ENCODE measurements around the gene DPH6.
"Not testable (repeated sequence)": the region's sequence is repeated elsewhere in the genome, so short reads cannot be mapped to it uniquely, and the experiment has no call there.

DPH6 gene

DNA sequence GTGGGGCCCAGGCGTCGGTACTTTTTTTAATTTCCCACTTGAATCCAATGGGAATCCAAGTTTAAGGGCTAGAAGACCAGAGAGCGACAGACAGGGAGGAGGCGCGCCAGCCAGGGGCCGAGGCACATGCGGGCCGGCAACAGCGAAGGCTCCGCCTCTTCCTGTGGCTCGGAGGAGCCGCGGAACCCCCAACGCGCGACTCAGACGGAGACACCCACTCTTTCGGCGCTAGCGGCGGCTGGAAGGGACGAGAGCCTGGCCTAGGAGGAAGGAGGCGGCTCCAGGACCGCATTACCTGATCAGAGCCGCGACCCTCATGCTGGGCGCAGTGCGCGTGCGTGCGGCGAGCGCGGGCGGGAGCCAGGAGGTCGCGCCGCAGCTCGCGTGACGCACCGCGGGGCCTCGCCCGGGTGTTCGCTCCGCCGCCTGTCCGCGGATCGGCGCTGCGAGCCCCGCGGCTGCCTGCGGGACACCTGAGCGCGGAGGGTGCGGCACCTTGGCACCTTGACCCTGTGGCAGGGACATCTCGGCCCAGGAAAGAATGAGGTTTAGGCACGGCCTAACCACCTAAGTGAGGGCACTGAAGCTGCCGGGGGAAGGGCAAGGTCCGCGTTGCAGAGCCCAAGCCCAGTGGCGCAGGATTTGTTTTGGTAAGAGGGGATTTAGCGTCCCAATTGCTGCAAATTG, at the start of gene DPH6:
TSS of gene DPH6 (minus strand) at position 342 of the 687 bp plus-strand sequence. CDS start at position 318, 24 bp downstream.
- DNase-seq (ENCODE audit: low read depth), result peak; percentile 67

DNA sequence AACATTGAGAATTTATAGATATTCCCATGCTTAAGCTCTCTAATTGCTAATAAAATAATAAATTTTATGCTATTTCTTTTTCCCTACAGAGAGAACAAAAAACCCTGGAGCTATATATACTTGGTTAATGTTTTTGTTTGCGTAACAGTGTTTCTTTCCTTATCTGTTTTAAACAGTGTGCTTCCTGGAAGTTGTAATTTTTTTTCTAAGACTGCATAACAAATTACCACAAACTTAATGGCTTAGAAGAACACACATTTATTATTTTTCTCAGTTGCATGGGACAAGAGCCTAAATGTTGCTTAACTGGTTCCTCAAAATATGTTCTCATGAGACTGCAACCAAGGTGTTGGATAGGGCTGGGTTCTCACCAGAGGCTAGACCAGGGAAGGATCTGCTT, 49.7 kb upstream of the DPH6 start:
- DNase-seq (ENCODE audit: low read depth), result no peak

DNA sequence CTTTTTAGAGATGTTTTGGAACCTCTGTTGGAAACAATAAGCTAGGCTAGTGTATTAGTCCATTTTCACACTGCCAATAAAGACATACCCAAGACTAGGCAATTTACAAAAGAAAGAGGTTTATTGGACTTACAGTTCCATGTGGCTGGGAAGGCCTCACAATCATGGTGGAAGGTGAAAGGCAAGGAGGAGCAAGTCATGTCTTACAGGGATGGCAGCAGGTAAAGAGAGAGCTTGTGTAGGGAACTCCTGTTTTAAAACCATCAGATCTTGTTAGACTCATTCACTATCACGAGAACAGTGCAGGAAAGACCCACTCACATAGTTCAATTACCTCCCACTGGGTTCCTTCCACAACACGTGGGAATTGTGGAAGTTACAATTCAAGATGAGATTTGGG, 46.0 kb upstream of the DPH6 start:
- not testable (repeated sequence) for DNase-seq (ENCODE audit: low read depth)

GRCh38 chr15:35583863-35584528, 38.0 kb upstream of the DPH6 start:
- DNase-seq (ENCODE audit: low read depth), result no peak

DNA sequence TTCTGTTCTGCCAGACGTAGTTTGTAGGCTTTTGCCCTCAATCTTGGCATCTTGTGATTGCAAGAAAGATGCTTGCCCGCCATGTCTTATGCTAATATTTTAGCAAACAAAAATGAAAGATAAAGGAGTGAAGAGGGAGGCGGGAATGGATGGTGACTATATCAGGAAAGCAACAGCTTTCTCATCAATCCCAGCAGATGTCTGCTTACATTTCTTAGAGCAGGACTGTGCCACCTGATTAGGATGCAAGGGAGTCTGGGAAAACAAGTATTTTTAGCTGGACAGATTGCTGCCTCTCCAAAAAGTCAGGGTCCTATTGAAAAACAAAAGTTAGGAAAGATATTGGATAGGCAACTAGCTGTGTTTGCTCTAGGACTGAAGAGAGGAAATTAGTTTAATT, 34.6 kb upstream of the DPH6 start:
- DNase-seq (ENCODE audit: low read depth), result no peak

- DNase-seq (ENCODE audit: low read depth), result no peak
These were observed 21.4 kb upstream of the DPH6 start for GRCh38 chr15:35567392-35567791.

- DNase-seq (ENCODE audit: low read depth), result no peak
These were observed 21.0 kb upstream of the DPH6 start for GRCh38 chr15:35566991-35567390.

GRCh38 chr15:35565901-35566300, 19.9 kb upstream of the DPH6 start:
- DNase-seq (ENCODE audit: low read depth), result no peak

- no peak for DNase-seq (ENCODE audit: low read depth)
These were observed 16.7 kb upstream of the DPH6 start for GRCh38 chr15:35562641-35563040.

DNA sequence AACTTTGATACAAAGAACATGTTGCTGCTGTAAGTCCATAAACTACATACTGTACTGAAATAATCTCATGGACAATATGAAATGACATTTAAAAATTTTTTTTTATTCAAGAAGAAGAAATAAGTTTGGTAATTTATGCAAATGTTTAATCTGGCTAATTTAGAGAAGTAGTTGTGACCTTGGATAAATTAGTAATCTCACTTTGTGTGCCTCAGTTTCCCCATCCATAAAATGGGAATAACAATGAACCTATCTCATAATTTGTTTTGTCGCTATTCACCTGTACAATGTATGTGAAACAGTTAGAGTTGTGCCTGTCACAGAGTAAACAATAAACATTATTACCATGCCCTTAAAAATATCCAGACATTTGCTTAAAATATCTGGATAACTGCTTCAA, 15.3 kb upstream of the DPH6 start:
- DNase-seq (ENCODE audit: low read depth), result no peak

DNA sequence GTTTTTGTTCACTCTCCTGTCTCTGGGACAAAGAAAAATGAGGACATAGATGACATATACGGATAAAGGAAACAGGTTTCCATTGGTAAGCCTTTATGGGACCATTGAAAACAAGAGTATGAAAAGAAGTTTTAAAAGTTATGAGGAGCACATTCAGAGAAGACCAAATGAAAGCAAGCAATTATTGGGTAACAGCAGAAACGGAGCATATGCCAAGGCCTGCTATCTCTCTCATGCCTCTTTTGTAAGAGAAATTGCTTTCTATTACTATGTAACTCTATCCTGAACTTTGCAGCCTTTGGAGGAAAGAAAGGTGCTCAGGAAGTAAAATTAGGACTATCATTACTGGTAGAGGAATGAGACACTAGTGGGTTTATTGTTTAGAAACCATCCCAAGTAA, 14.9 kb upstream of the DPH6 start:
- no peak for DNase-seq (ENCODE audit: low read depth)

- no peak for DNase-seq (ENCODE audit: low read depth)
These were observed 14.3 kb upstream of the DPH6 start for GRCh38 chr15:35560258-35560657.

DNA sequence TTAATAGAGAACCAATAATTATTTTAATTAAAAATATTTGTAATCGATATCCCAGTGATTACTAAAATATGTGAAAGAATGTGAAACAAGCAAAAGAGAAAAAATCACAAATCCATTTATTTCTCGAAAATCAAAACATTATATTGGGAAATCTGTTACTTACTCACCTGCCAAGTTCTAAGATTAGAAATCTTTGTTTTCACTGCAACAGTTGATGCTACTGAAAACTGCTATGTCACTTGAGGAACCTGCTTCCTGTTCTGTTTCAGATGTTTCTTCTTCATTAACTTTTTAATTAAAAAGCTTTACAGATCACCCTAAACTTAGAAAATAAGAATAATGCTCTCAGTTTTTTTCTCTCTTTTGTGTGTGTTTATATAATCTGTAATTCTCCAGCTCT, 13.7 kb upstream of the DPH6 start:
- no peak for DNase-seq (ENCODE audit: low read depth)

GRCh38 chr15:35557544-35557943, 11.6 kb upstream of the DPH6 start:
- DNase-seq (ENCODE audit: low read depth), result no peak

DNA sequence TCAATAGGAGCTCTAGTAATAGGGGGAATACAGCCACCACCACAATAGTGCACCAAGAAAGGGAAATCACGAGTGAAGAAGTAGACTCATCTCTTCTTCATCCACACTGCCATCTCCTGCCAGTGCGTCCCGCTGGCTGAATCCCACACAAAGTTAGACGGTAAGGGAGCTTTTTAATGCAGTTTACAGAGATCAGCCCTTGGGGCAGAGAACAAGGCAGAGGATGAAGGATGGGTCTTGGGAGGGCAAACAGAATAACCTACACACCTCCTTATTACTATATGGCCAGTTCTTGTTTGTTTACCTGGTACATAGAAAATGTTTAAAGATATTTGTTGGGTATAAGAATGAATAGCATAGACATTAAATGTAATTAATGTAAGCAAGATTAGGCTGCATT, 11.0 kb upstream of the DPH6 start:
- DNase-seq (ENCODE audit: low read depth), result no peak

- DNase-seq (ENCODE audit: low read depth), result no peak
These were observed 9.3 kb upstream of the DPH6 start for GRCh38 chr15:35555244-35555643.

GRCh38 chr15:35550957-35551356, 5.0 kb upstream of the DPH6 start:
- no peak for DNase-seq (ENCODE audit: low read depth)

- no peak for DNase-seq (ENCODE audit: low read depth)
These were observed 3.6 kb upstream of the DPH6 start for GRCh38 chr15:35549567-35549966.

DNA sequence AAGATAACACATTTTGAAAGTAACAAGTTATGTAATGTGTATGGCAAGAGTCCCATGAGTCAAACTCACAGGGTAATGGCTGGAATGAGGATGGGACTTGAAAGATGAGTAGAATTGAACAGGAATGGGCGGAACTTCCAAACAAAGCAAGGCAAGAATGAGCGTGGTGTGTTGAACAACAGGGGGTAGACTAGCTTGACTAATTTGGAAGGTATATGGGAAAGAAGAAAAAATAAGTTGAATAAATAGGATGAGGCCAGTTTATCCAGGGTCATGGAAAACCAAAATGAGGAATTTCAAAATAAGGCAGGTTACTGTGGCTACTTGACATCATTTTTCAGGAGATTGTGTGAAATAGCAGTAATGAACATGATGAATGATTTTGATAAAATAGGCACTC, 2.5 kb upstream of the DPH6 start:
- no peak for DNase-seq (ENCODE audit: low read depth)

- DNase-seq (ENCODE audit: low read depth), result no peak
These were observed 1.9 kb upstream of the DPH6 start for GRCh38 chr15:35547775-35548364.

DNA sequence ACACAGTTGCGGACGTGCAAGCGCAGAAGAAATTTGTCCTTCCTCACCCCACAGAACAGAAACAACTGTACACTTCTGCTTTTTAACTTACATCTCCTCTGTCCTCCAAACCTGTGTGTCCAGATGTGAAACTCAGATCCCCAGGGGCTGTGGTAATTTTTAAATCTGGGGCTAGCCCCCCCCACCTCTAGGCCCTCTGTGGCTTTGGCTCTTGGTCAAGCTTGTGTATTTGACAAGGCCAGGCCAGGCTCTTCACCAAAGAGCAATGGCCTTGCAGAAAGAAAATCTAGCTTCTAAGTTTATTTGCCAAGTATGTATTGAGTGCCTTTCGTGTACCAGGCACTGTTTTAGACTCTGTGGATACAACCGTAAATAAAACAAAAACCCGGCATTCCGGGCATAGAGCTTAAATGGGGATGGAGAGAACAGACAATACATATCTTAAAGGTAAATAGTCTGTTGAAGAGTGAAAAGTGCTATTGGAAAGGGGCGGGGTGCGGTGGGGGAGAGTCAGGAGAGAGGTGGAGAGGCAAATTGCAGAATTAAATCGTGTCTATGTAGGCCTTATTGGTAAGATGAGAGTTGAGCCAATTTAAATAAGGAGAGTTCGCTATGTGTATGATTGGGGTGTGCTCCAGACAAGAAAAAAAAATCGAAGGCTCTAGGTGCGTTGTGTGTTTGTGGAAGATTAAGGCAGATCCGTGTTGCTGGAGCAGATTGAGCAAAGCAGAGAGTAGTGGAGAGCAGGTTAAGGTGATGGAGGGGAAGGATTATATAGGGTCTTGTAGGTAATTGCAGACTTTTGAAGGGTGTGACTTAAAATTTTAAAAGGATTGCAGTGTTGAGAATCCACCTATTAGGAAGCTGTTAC, 781 bp upstream of the DPH6 start:
- DNase-seq (ENCODE audit: low read depth), result no peak

DNA sequence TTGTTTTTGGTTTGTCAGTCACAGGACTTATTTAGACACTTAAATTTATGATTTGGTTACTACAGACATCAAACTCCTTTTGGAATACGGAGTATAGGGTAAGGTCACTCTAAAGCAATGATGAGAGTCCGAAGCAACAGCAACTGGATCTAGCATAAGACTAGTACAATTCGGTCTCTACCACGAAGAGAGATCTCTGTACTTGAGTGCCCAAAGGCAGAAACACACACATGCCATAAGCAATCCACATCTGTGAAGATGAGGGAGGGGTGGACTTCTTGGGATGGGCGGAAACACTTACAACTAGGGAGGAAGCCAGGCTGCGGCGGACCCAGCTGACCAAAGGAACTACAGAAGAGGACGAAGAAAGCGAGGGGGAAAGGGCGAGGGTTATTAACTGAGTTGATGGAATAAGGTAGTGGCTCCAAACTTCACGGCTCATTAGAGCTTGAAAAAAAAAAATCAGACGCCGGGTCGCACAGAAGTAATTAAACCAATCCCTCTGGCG, 595 bp downstream of the DPH6 start:
- DNase-seq (ENCODE audit: low read depth), result peak; percentile 2
